Measurements from ENCODE around the gene ABHD15.
A peak's percentile ranks its signal among the peaks of the same experiment; 100 is the strongest.
"Not testable (repeated sequence)": the region's sequence is repeated elsewhere in the genome, so short reads cannot be mapped to it uniquely, and the experiment has no call there.

ABHD15 gene

DNA sequence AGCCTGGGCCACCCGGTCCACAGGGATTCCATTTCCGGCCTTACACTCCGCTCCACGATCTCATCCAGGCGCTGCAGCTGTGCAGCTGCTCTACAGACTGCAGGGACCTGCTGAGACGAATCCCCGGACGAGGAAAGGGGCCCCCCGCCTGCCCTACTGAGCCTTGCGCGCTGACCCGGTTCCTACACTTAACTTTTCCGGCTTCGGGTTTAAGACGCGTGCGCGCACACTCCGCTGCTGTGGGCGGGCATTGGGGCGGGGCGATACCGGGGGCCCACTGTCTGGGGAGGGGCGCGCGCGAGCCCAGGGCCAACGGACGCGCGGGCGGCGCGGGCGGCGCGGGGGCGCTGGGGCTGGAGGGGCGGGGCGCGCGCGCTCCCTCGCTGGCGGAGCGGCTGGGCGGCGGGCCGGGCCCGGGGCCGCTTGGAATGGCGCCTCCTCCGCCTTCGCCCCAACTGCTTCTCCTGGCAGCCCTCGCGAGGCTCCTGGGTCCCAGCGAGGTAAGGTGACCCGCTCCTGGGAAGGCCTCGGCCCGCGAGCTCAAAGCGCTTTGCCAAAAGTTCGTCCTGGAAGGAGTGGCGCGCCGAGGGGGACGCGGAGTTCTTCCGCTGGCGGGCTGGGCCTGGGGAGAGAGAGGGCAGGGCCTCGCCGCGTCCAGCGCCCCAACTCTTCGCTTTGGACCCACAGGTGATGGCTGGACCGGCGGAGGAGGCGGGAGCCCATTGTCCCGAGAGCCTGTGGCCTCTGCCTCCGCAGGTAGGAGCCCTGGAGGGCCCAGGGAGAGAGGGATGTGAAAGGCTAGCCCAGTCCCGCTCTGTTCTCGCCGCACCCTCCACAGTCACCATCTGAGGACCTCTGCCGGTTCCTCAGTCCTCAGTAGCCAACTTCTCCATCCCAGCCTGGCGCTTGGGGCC, 1.8 kb upstream of the ABHD15 start, which contains the start of gene TP53I13:
TP53I13 (plus strand) TSS at position 371 of the 914 bp plus-strand sequence; CDS start at position 429, 58 bp downstream.
- DNase-seq (ENCODE audit: low spot score): peak; percentile 84

DNA sequence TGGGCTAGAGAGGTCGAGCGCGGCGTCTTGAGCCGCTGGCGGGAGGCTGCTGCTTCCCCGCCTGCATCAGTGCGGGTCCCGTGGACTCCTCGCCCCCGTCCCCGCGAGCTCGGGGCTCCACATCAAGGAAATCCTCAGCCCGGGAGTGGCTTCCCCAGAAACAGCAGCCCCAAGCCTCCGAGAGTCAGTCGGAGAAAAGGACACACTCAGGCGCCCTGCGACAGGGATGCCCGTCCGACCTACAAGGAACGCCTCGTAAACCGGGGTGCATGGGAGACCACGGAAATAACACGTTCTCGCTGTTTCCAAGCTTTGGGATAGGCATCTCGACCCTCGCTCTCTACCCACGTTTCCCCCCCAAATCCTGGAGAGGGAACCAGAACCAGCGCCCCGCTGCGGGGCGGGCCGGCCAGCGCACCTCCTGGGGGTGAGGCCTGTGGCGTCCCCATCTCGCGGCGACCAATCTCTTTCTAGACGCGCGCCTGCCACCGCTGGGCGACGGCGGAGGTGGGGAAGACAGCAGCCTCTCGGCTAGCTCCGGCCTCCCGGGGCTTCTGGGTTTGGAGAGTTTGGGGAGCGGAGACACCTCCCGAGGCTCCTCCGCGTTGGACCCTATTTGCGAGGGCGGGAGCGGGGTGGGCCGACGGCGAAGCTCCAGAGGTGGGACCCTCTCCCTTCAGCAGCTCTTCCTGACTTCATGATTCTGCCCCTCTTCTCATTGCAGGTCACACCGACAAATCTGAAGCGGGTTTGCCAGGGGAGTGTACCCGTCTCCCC, 905 bp upstream of the ABHD15 start:
- peak; percentile 85 for DNase-seq (ENCODE audit: low spot score)

DNA sequence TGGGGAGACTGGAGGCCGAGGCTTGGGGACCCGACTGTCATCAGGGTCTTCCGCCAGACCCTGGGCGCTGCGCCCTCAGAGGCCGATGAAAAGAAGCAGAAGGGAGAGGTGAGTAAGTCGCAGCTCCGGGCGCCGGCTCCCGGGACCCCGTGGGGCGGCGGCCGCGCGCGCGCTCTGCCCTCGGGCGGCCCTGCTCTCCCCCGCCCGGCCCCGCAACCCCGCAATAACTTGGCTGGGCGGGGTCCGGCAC, 392 bp upstream of the ABHD15 start:
- DNase-seq (ENCODE audit: low spot score): no peak

DNA sequence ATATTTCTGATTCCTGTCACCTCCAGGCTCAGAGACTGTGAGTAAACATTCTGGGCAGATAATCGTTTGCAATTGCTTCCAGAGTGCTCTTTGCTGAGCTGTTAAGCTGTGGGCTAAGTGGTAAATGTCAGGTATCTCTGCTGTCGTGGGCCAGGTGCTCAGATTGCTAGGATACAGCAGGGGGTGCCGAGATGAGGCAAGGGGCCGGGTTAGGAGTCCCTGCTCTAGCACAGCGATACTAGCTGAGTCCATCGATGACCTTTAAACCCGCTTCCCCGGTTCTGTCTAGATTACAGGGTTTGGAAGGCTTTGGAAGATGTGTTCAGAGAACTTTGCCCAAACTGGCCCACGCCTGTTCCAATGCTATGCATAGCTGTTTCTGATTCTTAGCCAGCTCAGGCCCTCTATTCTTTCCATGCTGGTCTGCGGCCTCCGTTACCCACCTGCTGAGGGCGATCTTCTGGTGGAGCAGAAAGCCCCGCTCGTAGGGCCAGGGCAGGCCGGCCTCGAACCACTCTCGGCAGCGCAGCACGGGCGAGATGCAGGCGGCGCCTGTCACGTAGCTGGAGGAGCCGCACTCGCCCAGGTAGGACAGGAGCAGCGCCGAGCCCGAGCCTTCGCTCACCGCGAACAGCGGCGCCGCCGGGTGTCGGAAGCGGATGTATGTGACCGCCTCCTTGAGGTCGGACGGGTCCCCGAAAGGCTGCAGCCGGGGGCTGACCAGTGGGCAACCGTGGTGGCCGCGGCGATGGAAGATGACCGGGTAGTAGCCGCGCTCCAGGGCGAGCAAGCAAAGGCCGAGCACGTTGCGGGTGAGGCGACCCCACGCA, 979 bp downstream of the ABHD15 start:
- DNase-seq (ENCODE audit: low spot score): no peak

DNA sequence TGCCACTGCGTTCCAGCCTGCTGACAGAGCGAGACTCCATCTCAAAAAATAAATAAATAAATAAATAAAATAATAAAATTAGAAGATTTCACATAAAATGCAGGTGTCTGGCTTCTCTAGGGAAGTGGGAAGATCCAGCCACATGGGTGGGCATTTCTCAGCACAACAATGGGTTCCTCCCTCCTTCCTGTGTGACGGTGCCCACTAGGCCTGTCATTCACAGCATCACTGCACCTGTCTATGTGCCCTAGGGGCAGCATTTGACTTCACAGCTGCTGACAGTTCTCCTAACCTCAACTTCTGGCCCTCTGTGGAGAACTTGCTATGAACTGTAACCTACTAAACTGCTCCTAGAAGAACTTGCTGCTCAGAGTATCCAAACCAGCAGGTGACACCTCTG, 3.0 kb downstream of the ABHD15 start:
- DNase-seq (ENCODE audit: low spot score): no peak

DNA sequence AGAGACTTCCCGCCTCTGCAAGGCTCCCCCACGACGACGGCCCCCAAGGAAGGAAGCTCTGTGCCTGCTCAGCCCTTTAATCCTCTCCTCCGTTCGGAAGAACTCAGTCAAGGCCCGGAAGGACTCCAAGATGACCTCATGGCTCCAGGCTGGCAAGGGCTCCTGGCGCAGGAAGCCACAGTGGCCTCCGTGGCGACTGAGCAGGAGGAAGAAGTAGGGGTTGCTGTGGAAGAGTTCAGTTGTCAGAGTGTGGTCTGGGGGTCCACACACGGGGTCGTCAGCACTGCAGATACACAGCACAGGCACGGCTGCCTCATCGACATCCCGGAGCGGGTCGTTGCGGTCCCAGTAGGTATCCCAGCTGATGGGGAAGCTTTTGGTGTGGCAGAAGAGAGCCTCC, 4.2 kb downstream of the ABHD15 start:
- no peak for DNase-seq (ENCODE audit: low spot score)

DNA sequence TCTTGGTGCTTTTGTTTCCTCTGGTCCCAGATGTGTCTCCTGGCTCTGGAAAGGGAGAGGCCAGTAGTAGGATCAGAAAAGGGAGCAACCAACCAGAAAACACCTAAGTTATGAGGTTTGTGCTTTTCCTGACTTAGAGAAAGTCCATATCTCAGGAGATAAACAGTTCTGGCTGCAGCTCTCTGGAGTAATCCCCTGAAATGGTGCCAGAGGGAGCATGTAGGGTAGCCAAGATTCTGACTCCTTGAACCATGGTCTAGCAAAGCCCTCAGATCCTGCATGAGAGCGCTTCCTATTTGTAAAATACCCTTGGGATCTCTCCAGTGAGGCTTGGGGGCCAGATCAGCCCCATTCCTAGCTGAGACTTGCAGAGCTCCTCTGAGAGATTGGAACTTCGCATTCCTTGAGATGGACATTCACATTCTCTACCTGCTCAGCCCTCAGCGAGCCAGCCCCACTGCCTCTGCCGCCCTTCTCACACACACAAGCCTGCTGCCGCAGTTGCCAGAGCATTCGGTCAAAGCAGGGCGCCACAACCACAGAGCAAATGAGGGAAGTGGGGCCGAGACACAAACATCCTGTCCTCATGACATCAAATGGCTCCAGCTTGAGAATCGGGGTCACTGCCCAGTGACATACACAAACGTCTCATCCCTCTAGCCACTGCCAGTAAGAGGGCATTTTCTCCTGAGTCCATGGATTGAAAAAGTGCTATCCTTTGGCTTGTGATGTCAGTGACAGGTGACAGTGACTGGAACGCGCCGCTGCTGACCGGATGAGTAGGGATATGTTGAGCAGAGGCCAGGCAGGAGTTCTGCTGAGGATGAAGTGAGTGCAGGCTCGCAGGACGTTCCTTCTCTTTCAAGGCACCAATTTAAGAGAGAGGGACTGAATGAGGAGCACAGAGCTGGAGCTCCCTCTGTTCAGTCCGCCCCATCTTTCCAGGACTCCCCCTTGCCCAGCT, 5.0 kb downstream of the ABHD15 start:
- no peak for DNase-seq (ENCODE audit: low spot score)

DNA sequence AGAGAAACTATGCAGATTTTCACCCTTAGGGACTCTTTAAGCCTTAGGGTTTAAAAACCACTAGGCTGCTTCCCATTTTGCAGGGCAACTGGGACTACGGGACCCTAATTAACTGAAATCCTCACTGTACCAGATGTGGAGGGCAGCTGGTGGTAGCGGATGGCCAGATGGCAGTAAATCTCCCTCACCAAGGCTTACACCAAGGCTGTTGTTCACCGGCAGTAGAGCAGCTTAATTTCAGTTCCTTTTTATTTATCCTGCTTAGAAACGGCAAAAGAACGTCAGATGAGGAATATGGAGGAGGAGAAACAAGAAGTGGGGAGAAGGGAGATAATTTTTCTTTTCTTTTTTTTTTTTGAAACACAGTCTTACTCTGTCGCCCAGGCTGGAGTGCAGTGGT, 6.5 kb downstream of the ABHD15 start:
- no peak for DNase-seq (ENCODE audit: low spot score)

DNA sequence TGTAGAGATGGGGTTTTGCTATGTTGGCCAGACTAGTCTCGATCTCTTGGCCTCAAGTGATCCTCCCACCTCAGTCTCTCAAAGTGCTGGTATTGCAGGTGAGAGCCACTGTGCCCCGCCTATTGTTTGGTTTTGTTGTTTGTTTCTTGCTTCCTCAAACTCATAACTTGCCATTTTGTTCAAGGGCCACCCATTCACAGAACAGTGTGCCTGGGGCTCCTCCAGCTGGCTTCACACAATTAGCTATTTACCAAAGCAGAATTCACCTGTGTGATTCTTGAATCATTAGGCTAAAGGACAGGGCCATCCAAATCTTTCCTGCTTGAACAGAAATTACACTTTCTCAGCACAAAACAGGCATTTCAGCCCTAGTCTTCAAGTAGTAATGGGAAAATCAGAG, 7.2 kb downstream of the ABHD15 start:
- DNase-seq (ENCODE audit: low spot score): no peak

DNA sequence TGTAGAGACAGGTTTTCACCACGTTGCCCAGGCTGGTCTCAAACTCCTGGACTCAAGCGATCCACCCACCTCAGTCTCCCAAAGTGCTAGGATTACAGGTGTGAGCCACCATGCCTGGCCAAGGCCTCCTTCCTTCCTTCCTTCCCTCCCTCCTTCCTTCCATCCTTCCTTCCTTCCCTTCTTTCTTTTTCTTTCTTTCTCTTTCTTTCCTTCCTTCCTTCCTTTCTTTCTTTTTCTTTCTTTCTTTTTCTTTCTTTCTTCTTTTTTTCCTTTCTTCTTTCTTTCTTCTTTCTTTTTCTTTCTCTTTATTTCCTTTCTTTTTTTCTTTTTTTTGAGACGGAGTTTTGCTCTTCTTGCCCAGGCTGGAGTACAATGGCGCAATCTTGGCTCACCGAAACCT, 8.7 kb downstream of the ABHD15 start:
- DNase-seq (ENCODE audit: low spot score): not testable (repeated sequence)

DNA sequence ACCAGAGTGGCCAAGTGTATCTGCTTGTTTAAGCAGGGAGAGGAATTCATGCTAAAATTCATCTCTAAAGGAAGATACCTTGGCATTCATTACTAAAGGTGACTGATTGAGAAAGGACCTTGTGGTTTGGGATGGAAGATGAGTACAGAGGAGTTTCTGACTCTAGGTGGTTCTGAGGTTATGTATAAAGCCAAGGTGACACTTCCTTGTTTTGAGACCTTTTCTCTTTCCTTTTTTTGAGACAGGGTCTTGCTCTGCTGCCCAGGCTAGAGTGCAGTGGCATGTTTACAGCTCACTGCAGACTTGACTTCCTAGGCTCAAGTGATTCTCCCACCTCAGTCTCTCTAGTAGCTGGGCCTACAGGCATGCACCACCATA, 9.1 kb downstream of the ABHD15 start:
- DNase-seq (ENCODE audit: low spot score): no peak

DNA sequence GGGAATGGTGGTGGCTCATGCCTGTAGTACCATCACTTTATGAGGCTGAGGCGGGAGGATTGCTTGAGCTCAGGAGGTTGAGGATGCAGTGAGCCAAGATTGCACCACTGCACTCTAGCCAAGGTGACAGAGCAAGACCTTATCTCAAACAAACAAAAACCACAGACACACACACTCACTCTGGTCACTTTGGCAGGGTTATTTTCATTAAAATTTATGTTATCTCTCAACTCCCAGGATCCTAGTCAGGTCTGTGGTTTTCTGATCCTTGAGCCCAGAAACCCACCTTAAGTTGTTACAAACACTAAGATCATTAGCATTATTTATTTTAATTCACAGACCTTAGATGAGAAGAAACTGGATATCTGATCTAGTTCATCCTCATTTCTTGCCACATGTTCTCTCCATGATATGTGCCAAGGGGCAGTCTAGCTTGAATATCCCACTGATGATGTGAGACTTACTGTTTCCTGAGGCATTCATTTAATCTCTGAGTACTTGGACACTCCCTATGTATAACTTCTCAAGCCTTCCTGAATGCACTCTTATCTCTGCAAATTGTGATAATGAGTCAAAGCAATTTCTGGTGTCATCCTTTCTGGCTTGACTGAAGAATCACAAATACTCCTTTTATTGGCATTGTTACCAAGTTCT, 9.6 kb downstream of the ABHD15 start:
- no peak for DNase-seq (ENCODE audit: low spot score)

DNA sequence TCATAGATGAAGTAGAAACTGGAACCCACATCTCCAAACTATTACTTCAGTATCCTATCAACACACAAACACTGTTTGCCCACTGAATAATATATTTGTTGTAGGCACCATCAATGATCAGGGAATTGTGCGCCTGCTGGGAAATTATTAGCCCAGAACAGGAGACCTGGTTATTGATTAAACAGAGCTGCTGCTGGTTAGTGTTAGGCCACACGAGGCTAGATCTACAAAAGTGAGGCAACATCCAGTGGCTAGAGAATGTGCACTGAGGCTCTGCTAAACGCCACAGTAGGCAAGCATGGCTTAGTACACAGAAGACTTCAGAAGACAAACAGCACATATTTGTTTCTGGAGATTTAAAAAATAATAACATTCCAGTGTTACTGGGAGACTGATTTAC, 11.0 kb downstream of the ABHD15 start:
- no peak for DNase-seq (ENCODE audit: low spot score)

DNA sequence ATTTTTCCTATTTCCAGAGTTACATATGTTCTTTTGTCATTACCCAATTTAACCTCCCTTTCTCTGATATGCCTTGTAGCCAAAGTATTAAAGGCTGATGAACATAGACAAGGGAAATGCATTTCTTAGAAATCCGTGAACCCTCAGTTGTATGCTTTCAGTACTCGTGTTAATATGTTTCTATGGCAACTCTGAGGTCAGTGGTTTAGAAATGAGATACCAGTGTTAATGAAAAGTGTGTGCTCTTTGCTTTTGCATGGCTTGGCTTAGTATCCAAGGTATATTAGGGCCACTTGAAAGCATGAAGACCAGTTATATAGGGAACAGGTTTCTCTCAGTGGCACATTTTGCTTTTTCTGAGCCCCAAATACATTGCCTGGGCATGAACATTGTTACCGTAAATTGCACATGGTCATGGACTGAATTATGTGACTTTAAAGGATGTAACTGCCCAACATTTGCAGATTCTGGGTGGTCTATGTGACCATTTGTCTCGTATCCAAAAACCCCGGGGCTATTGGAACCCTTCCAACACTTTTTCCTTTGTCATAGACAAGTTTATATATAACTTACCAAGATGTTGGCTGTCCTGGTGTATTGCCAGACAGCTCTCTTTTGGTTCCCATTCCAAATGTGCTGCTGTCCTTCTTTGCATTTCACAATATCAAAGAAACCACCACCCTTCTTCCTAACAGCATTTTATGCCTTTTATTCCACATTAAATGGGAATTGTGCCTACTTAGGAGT, 17.5 kb downstream of the ABHD15 start:
- no peak for DNase-seq (ENCODE audit: low spot score)

DNA sequence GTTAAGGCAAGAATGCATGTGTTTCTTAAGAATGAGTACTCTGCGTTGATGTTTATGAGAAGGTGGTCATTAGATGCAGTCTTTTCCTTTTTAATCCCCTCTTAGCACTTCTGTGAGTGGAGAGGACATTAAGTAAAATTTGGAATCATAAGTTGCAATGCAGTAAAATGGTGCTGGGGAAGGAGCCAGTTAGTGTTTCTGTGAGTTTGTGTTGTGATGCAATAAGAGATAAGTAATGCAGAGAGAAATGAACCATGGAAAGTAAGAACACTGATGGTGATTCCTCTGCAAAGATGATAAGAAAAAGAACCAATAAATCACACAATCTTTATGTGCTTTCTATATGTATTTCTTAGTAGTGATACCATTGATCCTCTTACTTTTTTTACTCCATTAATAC, 20.0 kb downstream of the ABHD15 start:
- DNase-seq (ENCODE audit: low spot score): no peak

DNA sequence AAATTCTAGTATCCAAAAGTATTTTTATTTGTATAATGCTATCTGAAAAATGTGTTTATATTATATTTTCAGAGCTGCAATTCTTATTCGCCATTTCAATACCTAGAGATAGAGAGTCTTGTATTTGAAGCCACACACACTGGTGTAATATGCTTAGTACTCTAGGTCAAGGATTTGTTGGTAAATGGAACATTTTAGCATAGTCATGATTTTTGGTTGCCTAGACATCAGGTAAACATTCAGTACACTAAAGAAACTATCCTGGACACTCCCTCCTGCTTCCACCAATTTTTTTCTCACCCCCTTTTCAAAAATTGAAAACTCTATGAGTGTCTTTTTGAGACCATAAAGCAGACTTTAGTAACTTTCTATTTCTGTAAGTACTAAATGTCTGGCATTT, 20.8 kb downstream of the ABHD15 start:
- no peak for DNase-seq (ENCODE audit: low spot score)

DNA sequence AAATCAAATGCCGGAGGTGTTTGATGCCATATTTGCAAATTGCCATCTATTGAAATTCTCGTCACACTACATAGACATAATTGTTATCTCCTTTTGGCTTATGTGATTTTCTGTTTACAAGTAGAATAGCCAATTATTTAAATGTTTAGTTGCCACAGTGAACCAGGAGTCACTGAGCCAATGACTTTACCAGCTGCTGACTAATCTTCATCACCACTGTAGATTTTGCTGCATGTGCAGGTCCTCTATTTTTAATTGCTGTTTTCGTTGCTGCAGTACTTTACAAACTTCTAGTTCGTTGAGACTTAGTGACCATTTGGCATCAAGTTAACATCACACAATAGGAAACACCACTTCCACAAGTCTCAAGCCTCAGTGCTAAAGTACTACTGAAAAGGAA, 22.8 kb downstream of the ABHD15 start:
- DNase-seq (ENCODE audit: low spot score): no peak

DNA sequence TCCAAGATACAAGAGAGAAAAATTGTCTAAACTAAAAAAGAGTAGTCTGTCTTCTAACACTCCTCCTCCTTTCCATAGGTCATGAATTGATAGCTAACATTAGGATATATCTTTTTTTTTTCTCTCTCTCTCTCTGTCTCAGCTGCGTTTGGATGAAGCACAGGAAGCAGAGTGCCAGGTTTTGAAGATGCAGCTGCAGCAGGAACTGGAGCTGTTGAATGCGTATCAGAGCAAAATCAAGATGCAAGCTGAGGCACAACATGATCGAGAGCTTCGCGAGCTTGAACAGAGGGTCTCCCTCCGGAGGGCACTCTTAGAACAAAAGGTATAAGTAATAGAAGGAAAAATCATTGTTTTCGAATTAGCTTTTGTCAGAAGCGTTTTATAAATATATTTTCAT, 32.9 kb downstream of the ABHD15 start:
- DNase-seq (ENCODE audit: low spot score): no peak

DNA sequence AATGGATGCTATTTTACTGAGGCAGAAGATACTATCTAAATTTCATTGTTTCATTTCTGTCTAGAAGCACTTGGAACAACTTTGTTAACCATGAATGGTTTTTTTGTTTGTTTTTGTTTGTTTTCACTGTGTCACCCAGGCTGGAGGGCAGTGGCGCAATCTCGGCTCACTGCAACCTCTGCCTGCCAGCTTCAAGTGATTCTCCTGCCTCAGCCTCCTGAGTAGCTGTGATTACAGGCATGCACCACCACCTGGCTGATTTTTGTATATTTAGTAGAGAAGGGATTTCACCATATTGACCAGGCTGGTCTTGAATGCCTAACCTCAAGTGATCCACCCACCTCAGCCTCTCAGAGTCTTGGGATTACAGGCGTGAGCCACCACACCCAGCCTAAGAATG, 40.5 kb downstream of the ABHD15 start:
- DNase-seq (ENCODE audit: low spot score): no peak

DNA sequence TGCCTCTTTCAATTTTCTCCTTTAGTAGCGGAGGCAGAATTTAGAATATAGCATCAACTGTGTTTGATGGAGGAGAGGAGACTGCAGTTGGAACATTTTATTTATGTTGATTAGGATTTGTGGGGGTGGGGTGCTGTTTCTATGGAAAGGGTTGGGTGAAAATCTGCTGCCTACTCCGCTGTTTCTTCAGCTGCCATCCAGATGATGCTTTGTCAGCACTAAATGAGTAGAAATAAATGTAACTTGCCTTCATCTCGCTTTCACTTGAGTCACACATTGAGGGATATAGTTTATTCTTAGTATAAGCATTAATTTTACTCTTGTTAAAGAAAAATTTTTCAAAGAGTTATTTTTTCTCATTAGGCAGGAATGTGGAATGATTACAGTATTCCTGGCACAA, 42.1 kb downstream of the ABHD15 start:
- DNase-seq (ENCODE audit: low spot score): no peak

All from hepatic stellate cell (primary cell).